GM19324 (cell line): ENCODE data around the gene TREML2.

ENCODE experiments used
- ATAC-seq: cut with Tn5 transposase; IDR thresholded peaks from one replicate; pipeline ENCODE4 v1.9.1; 2021; ENCODE audit warnings: mild to moderate bottlenecking, moderate library complexity; ENCODE audit not compliant: unreplicated experiment, low FRiP score

Gene TREML2

GRCh38 chr6:41155132-41155805 is 45.7 kb downstream of the TREML2 start:
- no peak for ATAC-seq

GRCh38 chr6:41153992-41154625 is 46.8 kb downstream of the TREML2 start, which contains the start of gene TREML1:
TREML1 (minus strand) TSS chr6:41154347; CDS start chr6:41154288, 59 bp downstream.
- ATAC-seq: no peak

- ATAC-seq: no peak
Measured at GRCh38 chr6:41153451-41153850, 47.5 kb downstream of the TREML2 start.

GRCh38 chr6:41150671-41151070 is 50.3 kb downstream of the TREML2 start:
- ATAC-seq: no peak

GRCh38 chr6:41147917-41148316 is 53.0 kb downstream of the TREML2 start:
- ATAC-seq: no peak
